ENCODE measurements around the gene CDKN1B.
A peak's percentile ranks its signal among the peaks of the same experiment; 100 is the strongest.

CDKN1B gene

GRCh38 chr12:12731178-12731577 is 14.0 kb downstream of the CDKN1B start:
- ChIA-PET POLR2A (no interaction called here), CTCF (no interaction called here)
- Histone ChIP-seq H3K36me3 (ENCODE audit: control insufficient read depth in 2 of 2, insufficient read depth in 1 of 2, low read length in 2 of 2) (no peaks in the 10 kb centered on the region; a peak in 1 of 3 replicates), H3K4me1 (ENCODE audit: control insufficient read depth, insufficient read depth, low read length) (peaks cover 26% of the 10 kb centered on the region), H3K4me3 (ENCODE audit: low read depth, low read length) (no peak overlapping the region), H3K27ac (ENCODE audit: extremely low read depth, low read depth, low read length) (no peak overlapping the region), H3K9me3 (ENCODE audit: control insufficient read depth, insufficient read depth, low read depth, low read length) (no peaks in the 10 kb centered on the region)
- TF ChIP-seq ZSCAN4 (tag by site-specific recombination; IDR thresholded peaks at IDR 0.05): no peak
- no peak for TF ChIP-seq ZNF677 (tag by site-specific recombination; IDR thresholded peaks at IDR 0.05)
- peak; percentile 28; the same call in 1 of the 2 replicates for TF ChIP-seq ZFHX2 (tag by site-specific recombination; conservative IDR thresholded peaks at IDR 0.05)
- TF ChIP-seq SCRT1 (tag by site-specific recombination; IDR thresholded peaks at IDR 0.05; ENCODE audit: borderline replicate concordance): peak; percentile 51; the same call in 1 of the 2 replicates
- TF ChIP-seq, protein P1, sequence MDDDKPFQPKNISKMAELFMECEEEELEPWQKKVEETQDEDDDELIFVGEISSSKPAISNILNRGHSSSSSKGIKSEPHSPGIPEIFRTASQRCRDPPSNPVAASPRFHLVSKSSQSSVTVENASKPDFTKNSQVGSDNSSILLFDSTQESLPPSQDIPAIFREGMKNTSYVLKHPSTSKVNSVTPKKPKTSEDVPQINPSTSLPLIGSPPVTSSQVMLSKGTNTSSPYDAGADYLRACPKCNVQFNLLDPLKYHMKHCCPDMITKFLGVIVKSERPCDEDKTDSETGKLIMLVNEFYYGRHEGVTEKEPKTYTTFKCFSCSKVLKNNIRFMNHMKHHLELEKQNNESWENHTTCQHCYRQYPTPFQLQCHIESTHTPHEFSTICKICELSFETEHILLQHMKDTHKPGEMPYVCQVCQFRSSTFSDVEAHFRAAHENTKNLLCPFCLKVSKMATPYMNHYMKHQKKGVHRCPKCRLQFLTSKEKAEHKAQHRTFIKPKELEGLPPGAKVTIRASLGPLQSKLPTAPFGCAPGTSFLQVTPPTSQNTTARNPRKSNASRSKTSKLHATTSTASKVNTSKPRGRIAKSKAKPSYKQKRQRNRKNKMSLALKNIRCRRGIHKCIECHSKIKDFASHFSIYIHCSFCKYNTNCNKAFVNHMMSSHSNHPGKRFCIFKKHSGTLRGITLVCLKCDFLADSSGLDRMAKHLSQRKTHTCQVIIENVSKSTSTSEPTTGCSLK (tag by site-specific recombination; IDR thresholded peaks at IDR 0.05): no peak
- peak; percentile 55; the same call in 1 of the 2 replicates for TF ChIP-seq SCRT2 (tag by site-specific recombination; IDR thresholded peaks at IDR 0.05)
- TF ChIP-seq SP2 (tag by site-specific recombination; IDR thresholded peaks at IDR 0.05): no peak
- TF ChIP-seq, protein P2, sequence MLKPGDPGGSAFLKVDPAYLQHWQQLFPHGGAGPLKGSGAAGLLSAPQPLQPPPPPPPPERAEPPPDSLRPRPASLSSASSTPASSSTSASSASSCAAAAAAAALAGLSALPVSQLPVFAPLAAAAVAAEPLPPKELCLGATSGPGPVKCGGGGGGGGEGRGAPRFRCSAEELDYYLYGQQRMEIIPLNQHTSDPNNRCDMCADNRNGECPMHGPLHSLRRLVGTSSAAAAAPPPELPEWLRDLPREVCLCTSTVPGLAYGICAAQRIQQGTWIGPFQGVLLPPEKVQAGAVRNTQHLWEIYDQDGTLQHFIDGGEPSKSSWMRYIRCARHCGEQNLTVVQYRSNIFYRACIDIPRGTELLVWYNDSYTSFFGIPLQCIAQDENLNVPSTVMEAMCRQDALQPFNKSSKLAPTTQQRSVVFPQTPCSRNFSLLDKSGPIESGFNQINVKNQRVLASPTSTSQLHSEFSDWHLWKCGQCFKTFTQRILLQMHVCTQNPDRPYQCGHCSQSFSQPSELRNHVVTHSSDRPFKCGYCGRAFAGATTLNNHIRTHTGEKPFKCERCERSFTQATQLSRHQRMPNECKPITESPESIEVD (tag by site-specific recombination; IDR thresholded peaks at IDR 0.05): 0 out of 2 replicates have a peak, but pooled peaks have one; percentile 11
- TF ChIP-seq ZEB2 (tag by site-specific recombination; IDR thresholded peaks at IDR 0.05): no peak
- no peak for TF ChIP-seq ZNF174 (tag by site-specific recombination; IDR thresholded peaks at IDR 0.05)
- TF ChIP-seq ZNF10 (tag by site-specific recombination; IDR thresholded peaks at IDR 0.05): no peak
- TF ChIP-seq, protein P3, sequence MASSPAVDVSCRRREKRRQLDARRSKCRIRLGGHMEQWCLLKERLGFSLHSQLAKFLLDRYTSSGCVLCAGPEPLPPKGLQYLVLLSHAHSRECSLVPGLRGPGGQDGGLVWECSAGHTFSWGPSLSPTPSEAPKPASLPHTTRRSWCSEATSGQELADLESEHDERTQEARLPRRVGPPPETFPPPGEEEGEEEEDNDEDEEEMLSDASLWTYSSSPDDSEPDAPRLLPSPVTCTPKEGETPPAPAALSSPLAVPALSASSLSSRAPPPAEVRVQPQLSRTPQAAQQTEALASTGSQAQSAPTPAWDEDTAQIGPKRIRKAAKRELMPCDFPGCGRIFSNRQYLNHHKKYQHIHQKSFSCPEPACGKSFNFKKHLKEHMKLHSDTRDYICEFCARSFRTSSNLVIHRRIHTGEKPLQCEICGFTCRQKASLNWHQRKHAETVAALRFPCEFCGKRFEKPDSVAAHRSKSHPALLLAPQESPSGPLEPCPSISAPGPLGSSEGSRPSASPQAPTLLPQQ (tag by site-specific recombination; IDR thresholded peaks at IDR 0.05): no peak
- no peak for TF ChIP-seq KLF10 (tag by site-specific recombination; IDR thresholded peaks at IDR 0.05)
- no peak for TF ChIP-seq ZNF626 (tag by site-specific recombination; IDR thresholded peaks at IDR 0.05)
- no peak for TF ChIP-seq ZIC2 (tag by site-specific recombination; IDR thresholded peaks at IDR 0.05)
- TF ChIP-seq ZNF549 (tag by site-specific recombination; IDR thresholded peaks at IDR 0.05): no peak
- no peak for TF ChIP-seq ZNF560 (tag by site-specific recombination; IDR thresholded peaks at IDR 0.05; ENCODE audit: borderline replicate concordance)
- TF ChIP-seq, protein P4, sequence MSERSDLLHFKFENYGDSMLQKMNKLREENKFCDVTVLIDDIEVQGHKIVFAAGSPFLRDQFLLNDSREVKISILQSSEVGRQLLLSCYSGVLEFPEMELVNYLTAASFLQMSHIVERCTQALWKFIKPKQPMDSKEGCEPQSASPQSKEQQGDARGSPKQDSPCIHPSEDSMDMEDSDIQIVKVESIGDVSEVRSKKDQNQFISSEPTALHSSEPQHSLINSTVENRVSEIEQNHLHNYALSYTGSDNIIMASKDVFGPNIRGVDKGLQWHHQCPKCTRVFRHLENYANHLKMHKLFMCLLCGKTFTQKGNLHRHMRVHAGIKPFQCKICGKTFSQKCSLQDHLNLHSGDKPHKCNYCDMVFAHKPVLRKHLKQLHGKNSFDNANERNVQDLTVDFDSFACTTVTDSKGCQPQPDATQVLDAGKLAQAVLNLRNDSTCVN (tag by site-specific recombination; optimal IDR thresholded peaks at IDR 0.05): no peak
- TF ChIP-seq ZNF544 (tag by site-specific recombination; IDR thresholded peaks at IDR 0.05): no peak
- no peak for TF ChIP-seq SETDB1 (IDR thresholded peaks at IDR 0.05; ENCODE audit: insufficient read length, low read length)
- TF ChIP-seq ELK4 (IDR thresholded peaks at IDR 0.05; ENCODE audit: borderline replicate concordance, low read depth, low read length): no peak

All from HEK293 (cell line).